ENCODE results near the gene SUPT20H.

Gene SUPT20H

GRCh38 chr13:36979361-36980050 is 80.0 kb downstream of the SUPT20H start:
- no peaks in the 10 kb centered on the region for H3K4me1 ChIP-seq
- DNase-seq, result peak; percentile 42
- no peaks in the 10 kb centered on the region; the same call in 1 of the 2 replicates for H3K27me3 ChIP-seq
- TF ChIP-seq CTCF (IDR thresholded peaks at IDR 0.05; ENCODE audit: low read depth, low read length), result no peak
- no peaks in the 10 kb centered on the region for H3K9me3 ChIP-seq
- H3K36me3 ChIP-seq, result peaks cover 55% of the 10 kb centered on the region
- no peak overlapping the region for H3K4me3 ChIP-seq (ENCODE audit: low read depth, low read length)

GRCh38 chr13:36975172-36975571 is 84.3 kb downstream of the SUPT20H start:
- H3K36me3 ChIP-seq, result peaks cover 42% of the 10 kb centered on the region
- no peak for DNase-seq
- TF ChIP-seq CTCF (IDR thresholded peaks at IDR 0.05; ENCODE audit: low read depth, low read length), result no peak
- no peaks in the 10 kb centered on the region for H3K4me1 ChIP-seq
- H3K27me3 ChIP-seq, result no peaks in the 10 kb centered on the region
- no peaks in the 10 kb centered on the region for H3K9me3 ChIP-seq
- no peak overlapping the region for H3K4me3 ChIP-seq (ENCODE audit: low read depth, low read length)

GRCh38 chr13:36973621-36974295 is 85.7 kb downstream of the SUPT20H start:
- Histone ChIP-seq H3K27me3 (no peaks in the 10 kb centered on the region), H3K9me3 (no peaks in the 10 kb centered on the region), H3K36me3 (peaks cover 36% of the 10 kb centered on the region), H3K4me3 (ENCODE audit: low read depth, low read length) (no peak overlapping the region), H3K4me1 (no peaks in the 10 kb centered on the region)
- TF ChIP-seq CTCF (IDR thresholded peaks at IDR 0.05; ENCODE audit: low read depth, low read length), result no peak
- no peak for DNase-seq

- DNase-seq, result no peak
- Histone ChIP-seq H3K4me3 (ENCODE audit: low read depth, low read length) (no peak overlapping the region), H3K36me3 (peaks cover 40% of the 10 kb centered on the region), H3K9me3 (no peaks in the 10 kb centered on the region), H3K4me1 (no peaks in the 10 kb centered on the region), H3K27me3 (no peaks in the 10 kb centered on the region)
- TF ChIP-seq CTCF (IDR thresholded peaks at IDR 0.05; ENCODE audit: low read depth, low read length), result no peak
Measured at GRCh38 chr13:36973009-36973408, 86.5 kb downstream of the SUPT20H start.

- DNase-seq, result no peak
- Histone ChIP-seq H3K27me3 (no peaks in the 10 kb centered on the region), H3K9me3 (no peaks in the 10 kb centered on the region), H3K4me3 (ENCODE audit: low read depth, low read length) (no peak overlapping the region), H3K4me1 (no peaks in the 10 kb centered on the region), H3K36me3 (peaks cover 61% of the 10 kb centered on the region)
- TF ChIP-seq CTCF (IDR thresholded peaks at IDR 0.05; ENCODE audit: low read depth, low read length), result no peak
Measured at GRCh38 chr13:36966404-36966803, 93.1 kb downstream of the SUPT20H start.

GRCh38 chr13:36965767-36966166 is 93.7 kb downstream of the SUPT20H start:
- no peak for TF ChIP-seq CTCF (IDR thresholded peaks at IDR 0.05; ENCODE audit: low read depth, low read length)
- DNase-seq, result no peak
- peaks cover 61% of the 10 kb centered on the region for H3K36me3 ChIP-seq

More at GRCh38 chr13:36965767-36966166, 93.7 kb downstream of the SUPT20H start:
- H3K4me3 ChIP-seq (ENCODE audit: low read depth, low read length), result no peak overlapping the region
- H3K4me1 ChIP-seq, result no peaks in the 10 kb centered on the region
- H3K9me3 ChIP-seq, result no peaks in the 10 kb centered on the region
- H3K27me3 ChIP-seq, result no peaks in the 10 kb centered on the region
